Gastrocnemius medialis (tissue), 4 donors: ENCODE data around the gene EGFR.

Experiments used
- POLR2A ChIP-seq, 2 donors: fragments of 450-650 bp; IDR thresholded peaks; one replicate each; pipeline ENCODE4 v1.6.1; 2017; ENCODE audit warnings: antibody characterized with exemption in 2 of 2, mild to moderate bottlenecking in 2 of 2, moderate library complexity in 2 of 2
- TF ChIP-seq, protein P1 (sequence below), 5 experiments: fragments of 450-650 bp in 3 of 5; fragments of 200-600 bp in 2 of 5; sonication (generic) in 2 of 5; IDR thresholded peaks in 4 of 5; conservative IDR thresholded peaks in 1 of 5; 1 replicate in 4 of 5; 2 replicates in 1 of 5; pipeline ENCODE4 v1.5.1; 2016 to 2019; ENCODE audit warnings: antibody characterized with exemption in 5 of 5, mild to moderate bottlenecking in 3 of 5, moderate library complexity in 3 of 5

DNA sequence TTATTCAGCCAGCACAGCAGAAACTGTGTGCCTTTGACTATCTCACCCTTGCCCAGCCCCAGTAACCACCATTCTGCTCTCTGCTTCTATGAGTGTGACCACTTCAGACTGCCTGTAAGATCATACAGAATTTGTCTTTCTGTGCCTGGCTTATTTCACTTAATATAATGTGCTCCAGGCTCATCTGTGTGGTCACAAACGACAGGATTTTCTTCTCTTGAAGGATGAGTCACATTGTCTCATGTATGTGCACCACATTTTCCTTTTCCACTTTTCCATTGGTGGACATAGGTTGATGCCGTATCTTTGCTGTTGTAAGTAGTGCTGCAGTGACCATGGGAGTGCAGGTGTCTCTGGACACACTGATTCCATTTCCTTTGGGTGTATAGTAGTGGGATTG is 223.8 kb downstream of the EGFR start:
- TF ChIP-seq POLR2A (IDR thresholded peaks at IDR 0.05): no peak
- TF ChIP-seq, protein P1, sequence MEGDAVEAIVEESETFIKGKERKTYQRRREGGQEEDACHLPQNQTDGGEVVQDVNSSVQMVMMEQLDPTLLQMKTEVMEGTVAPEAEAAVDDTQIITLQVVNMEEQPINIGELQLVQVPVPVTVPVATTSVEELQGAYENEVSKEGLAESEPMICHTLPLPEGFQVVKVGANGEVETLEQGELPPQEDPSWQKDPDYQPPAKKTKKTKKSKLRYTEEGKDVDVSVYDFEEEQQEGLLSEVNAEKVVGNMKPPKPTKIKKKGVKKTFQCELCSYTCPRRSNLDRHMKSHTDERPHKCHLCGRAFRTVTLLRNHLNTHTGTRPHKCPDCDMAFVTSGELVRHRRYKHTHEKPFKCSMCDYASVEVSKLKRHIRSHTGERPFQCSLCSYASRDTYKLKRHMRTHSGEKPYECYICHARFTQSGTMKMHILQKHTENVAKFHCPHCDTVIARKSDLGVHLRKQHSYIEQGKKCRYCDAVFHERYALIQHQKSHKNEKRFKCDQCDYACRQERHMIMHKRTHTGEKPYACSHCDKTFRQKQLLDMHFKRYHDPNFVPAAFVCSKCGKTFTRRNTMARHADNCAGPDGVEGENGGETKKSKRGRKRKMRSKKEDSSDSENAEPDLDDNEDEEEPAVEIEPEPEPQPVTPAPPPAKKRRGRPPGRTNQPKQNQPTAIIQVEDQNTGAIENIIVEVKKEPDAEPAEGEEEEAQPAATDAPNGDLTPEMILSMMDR (IDR thresholded peaks at IDR 0.05 in 4 of 5, conservative IDR thresholded peaks at IDR 0.05 in 1 of 5): no peak
